ENCODE data around the gene ZNF747. TPM values are rescaled to one million over a fixed set of nuclear protein-coding genes. Genes with fewer than 3 reads are reported as not detected.
"Not testable (repeated sequence)": the region's sequence is repeated elsewhere in the genome, so short reads cannot be mapped to it uniquely, and the experiment has no call there.

ZNF747 gene
- total RNA-seq, 1 donor from 2014 or later, result 9.9 TPM

DNA sequence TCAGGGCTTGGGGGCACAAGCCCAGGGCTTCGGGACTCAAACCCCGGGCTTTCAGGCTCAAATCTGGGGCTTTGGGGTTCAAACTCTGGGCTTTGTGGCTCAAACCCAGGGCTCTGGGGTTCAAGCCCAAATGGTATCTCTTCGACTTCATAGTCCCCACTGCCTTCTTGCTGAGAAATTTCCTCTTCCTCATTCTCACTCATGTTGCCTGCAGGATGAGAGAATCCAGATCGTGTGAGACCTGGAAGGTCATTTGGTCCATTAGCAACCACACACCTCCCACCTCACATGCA, 8.9 kb downstream of the ZNF747 start:
- no peak for DNase-seq (ENCODE audit: low read depth)
- H3K4me3 ChIP-seq (ENCODE audit: low read depth, low read length), result peak overlapping the region; percentile 66
- no peaks in the 10 kb centered on the region for H3K27me3 ChIP-seq (ENCODE audit: control insufficient read depth, insufficient read depth, low read length)
- no peaks in the 10 kb centered on the region for H3K36me3 ChIP-seq (ENCODE audit: control insufficient read depth, insufficient read depth, low read length)
- TF ChIP-seq CTCF (IDR thresholded peaks at IDR 0.05; ENCODE audit: insufficient read depth, low read length, poor library complexity, severe bottlenecking), result no peak

DNA sequence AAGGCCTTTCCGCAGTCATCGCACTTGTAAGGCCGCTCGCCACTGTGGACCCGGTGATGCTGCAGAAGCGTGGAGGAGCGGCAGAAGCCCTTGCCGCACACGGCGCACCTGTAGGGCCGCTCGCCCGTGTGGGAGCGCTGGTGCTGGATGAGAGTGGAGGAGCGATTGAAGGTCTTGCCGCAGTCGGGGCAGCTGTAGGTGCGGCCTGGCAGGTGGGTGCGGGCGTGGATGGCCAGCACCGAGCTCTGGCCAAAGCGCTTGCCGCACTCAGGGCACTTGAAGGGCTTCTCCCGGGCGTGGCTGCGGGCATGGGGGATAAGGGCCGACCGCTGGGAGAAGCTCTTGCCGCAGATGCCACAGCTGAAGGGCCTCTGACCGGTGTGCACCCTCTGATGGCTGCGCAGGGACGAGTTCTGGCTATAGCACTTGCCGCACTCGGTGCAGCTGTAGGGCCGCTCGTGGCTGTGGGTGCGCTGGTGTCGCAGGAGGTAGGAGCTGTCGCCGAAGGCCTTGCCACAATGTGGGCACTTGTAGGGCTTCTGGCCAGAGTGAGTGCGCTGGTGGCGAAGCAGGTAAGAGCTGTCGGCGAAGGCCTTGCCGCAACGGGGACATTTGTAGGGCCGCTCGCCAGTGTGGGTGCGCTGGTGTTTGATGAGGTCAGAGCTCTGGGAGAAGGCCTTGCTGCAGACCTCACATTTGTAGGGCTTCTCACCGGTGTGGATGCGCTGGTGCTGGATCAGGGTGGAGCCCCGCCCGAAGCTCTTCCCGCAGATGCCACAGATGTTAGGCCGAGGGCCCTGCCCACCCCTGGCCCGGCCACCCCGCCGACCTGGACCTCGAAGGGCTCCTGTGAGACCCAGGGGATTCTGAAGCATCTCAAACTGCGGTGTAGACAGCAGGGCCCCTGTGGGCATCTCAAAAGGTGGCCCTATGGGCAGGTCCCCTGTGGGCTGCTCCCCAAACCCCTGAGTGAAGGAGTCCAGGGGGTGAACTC, 9.8 kb downstream of the ZNF747 start:
- DNase-seq (ENCODE audit: low read depth), result no peak
- Histone ChIP-seq H3K27me3 (ENCODE audit: control insufficient read depth, insufficient read depth, low read length) (no peaks in the 10 kb centered on the region), H3K4me3 (ENCODE audit: low read depth, low read length) (no peak overlapping the region), H3K36me3 (ENCODE audit: control insufficient read depth, insufficient read depth, low read length) (no peaks in the 10 kb centered on the region)
- no peak for TF ChIP-seq CTCF (IDR thresholded peaks at IDR 0.05; ENCODE audit: insufficient read depth, low read length, poor library complexity, severe bottlenecking)

- H3K4me3 ChIP-seq (ENCODE audit: low read depth, low read length), result no peak overlapping the region
- no peak for TF ChIP-seq CTCF (IDR thresholded peaks at IDR 0.05; ENCODE audit: insufficient read depth, low read length, poor library complexity, severe bottlenecking)
- DNase-seq (ENCODE audit: low read depth), result no peak
- no peaks in the 10 kb centered on the region for H3K36me3 ChIP-seq (ENCODE audit: control insufficient read depth, insufficient read depth, low read length)
- H3K27me3 ChIP-seq (ENCODE audit: control insufficient read depth, insufficient read depth, low read length), result no peaks in the 10 kb centered on the region
Measured at GRCh38 chr16:30523768-30524574, 10.7 kb downstream of the ZNF747 start.

- not testable (repeated sequence) for DNase-seq (ENCODE audit: low read depth); H3K27me3 ChIP-seq (ENCODE audit: control insufficient read depth, insufficient read depth, low read length); H3K36me3 ChIP-seq (ENCODE audit: control insufficient read depth, insufficient read depth, low read length); H3K4me3 ChIP-seq (ENCODE audit: low read depth, low read length)
Measured at GRCh38 chr16:30522702-30523463, 11.8 kb downstream of the ZNF747 start.

- H3K4me3 ChIP-seq (ENCODE audit: low read depth, low read length), result no peak overlapping the region
- TF ChIP-seq CTCF (IDR thresholded peaks at IDR 0.05; ENCODE audit: insufficient read depth, low read length, poor library complexity, severe bottlenecking), result no peak
- peak; percentile 55 for DNase-seq (ENCODE audit: low read depth)
- no peaks in the 10 kb centered on the region for H3K36me3 ChIP-seq (ENCODE audit: control insufficient read depth, insufficient read depth, low read length)
- no peaks in the 10 kb centered on the region for H3K27me3 ChIP-seq (ENCODE audit: control insufficient read depth, insufficient read depth, low read length)
Measured at GRCh38 chr16:30521873-30522641, 12.6 kb downstream of the ZNF747 start.
